ENCODE data around the gene SLC2A9. TPM values are rescaled to one million over a fixed set of nuclear protein-coding genes. Genes with fewer than 3 reads are reported as not detected.

The SLC2A9 gene
- total and polyA plus RNA-seq, 2 donors (not counting 3 experiments of a cell fraction or from before 2014, with no cell fraction given), result 1.6 to 1.8 TPM

DNA sequence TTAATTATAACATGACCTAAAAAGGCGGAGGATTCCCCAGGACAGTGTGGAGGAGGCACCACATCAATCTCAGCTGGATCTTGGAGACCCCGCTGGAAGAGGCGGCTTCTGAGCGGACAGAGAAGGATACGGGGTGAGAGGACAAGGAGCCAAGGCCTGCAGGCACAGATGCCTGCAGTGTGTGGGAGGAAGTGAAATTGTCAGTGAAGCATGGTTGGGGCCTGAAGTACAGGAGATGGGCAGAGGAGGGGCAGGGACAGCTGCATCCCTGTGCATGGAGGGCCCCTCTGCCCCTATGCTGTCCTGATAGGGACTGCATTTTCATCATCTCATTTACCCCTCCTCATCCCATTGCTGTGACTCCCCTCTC lies 1.7 kb upstream of the SLC2A9 start:
- H4K20me1 ChIP-seq (replicated peaks; ENCODE audit: control insufficient read depth, extremely low read depth, insufficient read depth, low read length), result no peaks in the 10 kb centered on the region
- dilution Hi-C loops (cut with MboI; ENCODE audit: extremely low pct_ligation_motif_present, low sequenced_read_pairs) (no loop called here), intact Hi-C loops (cut with micrococcal nuclease) (no loop called here)
- POLR2A ChIA-PET, result no interaction called here
- CTCF ChIA-PET, result interaction anchor here (0.9 to 4.9 kb wide), 3 partner anchors 8 to 41 kb away, joined by 4 to 19 read pairs (median 9); no protein-coding TSS in a partner anchor
- no peaks in the 10 kb centered on the region for H3K79me2 ChIP-seq (ENCODE audit: control insufficient read depth, insufficient read depth, low read length)
- FAIRE-seq (no peak), DNase-seq (ENCODE audit: low read depth, low spot score) (no peak)
- no peak for TF ChIP-seq GATA2 (IDR thresholded peaks at IDR 0.05; ENCODE audit: insufficient read depth, insufficient read length, low read depth, low read length)
- no peak for TF ChIP-seq JUN (IDR thresholded peaks at IDR 0.05; ENCODE audit: borderline replicate concordance, insufficient read depth, insufficient read length, low read depth)
- TF ChIP-seq EZH2 (IDR thresholded peaks at IDR 0.05; ENCODE audit: borderline replicate concordance, low read depth, low read length, severe bottlenecking), result no peak
- TF ChIP-seq, protein P1, sequence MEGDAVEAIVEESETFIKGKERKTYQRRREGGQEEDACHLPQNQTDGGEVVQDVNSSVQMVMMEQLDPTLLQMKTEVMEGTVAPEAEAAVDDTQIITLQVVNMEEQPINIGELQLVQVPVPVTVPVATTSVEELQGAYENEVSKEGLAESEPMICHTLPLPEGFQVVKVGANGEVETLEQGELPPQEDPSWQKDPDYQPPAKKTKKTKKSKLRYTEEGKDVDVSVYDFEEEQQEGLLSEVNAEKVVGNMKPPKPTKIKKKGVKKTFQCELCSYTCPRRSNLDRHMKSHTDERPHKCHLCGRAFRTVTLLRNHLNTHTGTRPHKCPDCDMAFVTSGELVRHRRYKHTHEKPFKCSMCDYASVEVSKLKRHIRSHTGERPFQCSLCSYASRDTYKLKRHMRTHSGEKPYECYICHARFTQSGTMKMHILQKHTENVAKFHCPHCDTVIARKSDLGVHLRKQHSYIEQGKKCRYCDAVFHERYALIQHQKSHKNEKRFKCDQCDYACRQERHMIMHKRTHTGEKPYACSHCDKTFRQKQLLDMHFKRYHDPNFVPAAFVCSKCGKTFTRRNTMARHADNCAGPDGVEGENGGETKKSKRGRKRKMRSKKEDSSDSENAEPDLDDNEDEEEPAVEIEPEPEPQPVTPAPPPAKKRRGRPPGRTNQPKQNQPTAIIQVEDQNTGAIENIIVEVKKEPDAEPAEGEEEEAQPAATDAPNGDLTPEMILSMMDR (IDR thresholded peaks at IDR 0.05; ENCODE audit: extremely low read depth in 1 of 2, insufficient read depth in 1 of 2, low read depth in 1 of 2, low read length in 2 of 2), result no peak
- TF ChIP-seq, protein P2, sequence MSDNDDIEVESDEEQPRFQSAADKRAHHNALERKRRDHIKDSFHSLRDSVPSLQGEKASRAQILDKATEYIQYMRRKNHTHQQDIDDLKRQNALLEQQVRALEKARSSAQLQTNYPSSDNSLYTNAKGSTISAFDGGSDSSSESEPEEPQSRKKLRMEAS (IDR thresholded peaks at IDR 0.05; ENCODE audit: insufficient read depth, insufficient read length), result no peak
- TF ChIP-seq FOS (IDR thresholded peaks at IDR 0.05; ENCODE audit: borderline replicate concordance, insufficient read depth, low read length), result no peak
- TF ChIP-seq MYC (IDR thresholded peaks at IDR 0.05; ENCODE audit: low read depth, low read length), result no peak
- no peak for TF ChIP-seq POLR2A (IDR thresholded peaks at IDR 0.05; ENCODE audit: low read depth, low read length)
- no peak for TF ChIP-seq POLR2AphosphoS5 (IDR thresholded peaks at IDR 0.05; ENCODE audit: insufficient read depth, low read depth, low read length)
- peaks cover 6 to 8% of the 10 kb centered on the region in 2 experiments for H3K27me3 ChIP-seq (ENCODE audit: control insufficient read depth in 2 of 2, insufficient read depth in 2 of 2, low read length in 2 of 2)
- no peaks in the 10 kb centered on the region for H3K9me3 ChIP-seq (replicated peaks; ENCODE audit: control insufficient read depth, insufficient read depth, low read length)
- no peak overlapping the region for H3K27ac ChIP-seq (ENCODE audit: insufficient read depth, low read depth, low read length)
- H3K9me1 ChIP-seq (replicated peaks; ENCODE audit: control insufficient read depth, extremely low read depth, insufficient read depth, low read length), result no peaks in the 10 kb centered on the region
- no TSS peak for BruUV-seq (replicated peaks)
- peaks cover 6% of the 10 kb centered on the region for H3K4me1 ChIP-seq (ENCODE audit: control insufficient read depth, extremely low read depth, insufficient read depth, low read length)
- H3K4me2 ChIP-seq (ENCODE audit: insufficient read depth, low read length), result no peak overlapping the region
- no peak overlapping the region for H3K4me3 ChIP-seq (replicated peaks in 1 of 3; ENCODE audit: insufficient read depth in 1 of 3, low read depth in 1 of 3, low read length in 3 of 3)
- H3K9ac ChIP-seq (replicated peaks; ENCODE audit: extremely low read depth, insufficient read depth, low read length), result no peak overlapping the region
- no peak overlapping the region for H2AFZ ChIP-seq (ENCODE audit: low read depth, low read length)
- no peaks in the 10 kb centered on the region for H3K36me3 ChIP-seq (ENCODE audit: control insufficient read depth in 2 of 2, extremely low read depth in 1 of 2, insufficient read depth in 2 of 2, low read length in 2 of 2)
